ENCODE measurements around the gene TRPV2.
"Not testable (repeated sequence)": the region's sequence is repeated elsewhere in the genome, so short reads cannot be mapped to it uniquely, and the experiment has no call there.

DNA sequence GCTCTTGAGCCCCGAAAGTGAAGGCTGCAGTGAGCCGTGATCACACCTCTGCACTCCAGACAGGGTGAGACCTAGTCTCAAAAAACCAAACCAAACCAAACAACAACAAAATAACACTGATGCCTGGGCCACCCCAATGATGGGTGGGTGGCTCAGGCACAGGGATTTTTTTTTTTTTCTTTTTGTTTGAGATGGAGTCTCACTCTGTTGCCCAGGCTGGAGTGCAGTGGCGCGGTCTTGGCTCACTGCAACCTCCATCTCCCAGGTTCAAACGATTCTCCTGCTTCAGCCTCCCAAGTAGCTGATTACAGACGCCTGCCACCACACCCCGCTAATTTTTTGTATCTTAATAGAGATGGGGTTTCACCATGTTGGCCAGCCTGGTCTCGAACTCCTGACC is 36.9 kb downstream of the TRPV2 start:
- not testable (repeated sequence) for TF ChIP-seq EGR1 (IDR thresholded peaks at IDR 0.05; ENCODE audit: low read depth in 2 of 2); CTCF (IDR thresholded peaks at IDR 0.05; ENCODE audit: low read depth, low read length, missing input control); TAF1 (conservative IDR thresholded peaks at IDR 0.05); FOXA1 (IDR thresholded peaks at IDR 0.05); RAD21 (IDR thresholded peaks at IDR 0.05); JUND (IDR thresholded peaks at IDR 0.05); YY1 (IDR thresholded peaks at IDR 0.05); NR2F2 (IDR thresholded peaks at IDR 0.05)
- TF ChIP-seq, protein P1, sequence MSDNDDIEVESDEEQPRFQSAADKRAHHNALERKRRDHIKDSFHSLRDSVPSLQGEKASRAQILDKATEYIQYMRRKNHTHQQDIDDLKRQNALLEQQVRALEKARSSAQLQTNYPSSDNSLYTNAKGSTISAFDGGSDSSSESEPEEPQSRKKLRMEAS (IDR thresholded peaks at IDR 0.05): not testable (repeated sequence)
